SKM-1 treated with dmso at 0.1 percent for 144 hours (cell line): ENCODE measurements around the gene LDLRAD4.
A peak's percentile ranks its signal among the peaks of the same experiment; 100 is the strongest.

Experiments
- DNase-seq: peaks from one replicate; lab custom pipeline; 2025; ENCODE audit not compliant: unreplicated experiment; lab: John Stamatoyannopoulos, UW

The LDLRAD4 gene

GRCh38 chr18:13499803-13500202 is 281.2 kb downstream of the LDLRAD4 start:
- no peak for DNase-seq

GRCh38 chr18:13500227-13500865 is 281.8 kb downstream of the LDLRAD4 start:
- DNase-seq = no peak

- no peak for DNase-seq
Measured at GRCh38 chr18:13500869-13501542, 282.4 kb downstream of the LDLRAD4 start.

- no peak for DNase-seq
Measured at GRCh38 chr18:13501543-13501887, 283.0 kb downstream of the LDLRAD4 start.

- DNase-seq = no peak
Measured at GRCh38 chr18:13501891-13502290, 283.3 kb downstream of the LDLRAD4 start.

GRCh38 chr18:13502585-13502984 is 284.0 kb downstream of the LDLRAD4 start:
- DNase-seq = no peak

GRCh38 chr18:13503836-13504235 is 285.3 kb downstream of the LDLRAD4 start:
- no peak for DNase-seq

GRCh38 chr18:13505780-13506345 is 287.3 kb downstream of the LDLRAD4 start:
- no peak for DNase-seq

GRCh38 chr18:13510594-13510993 is 292.0 kb downstream of the LDLRAD4 start:
- no peak for DNase-seq

- DNase-seq = peak; percentile 9
Measured at GRCh38 chr18:13511961-13512577, 293.5 kb downstream of the LDLRAD4 start.

GRCh38 chr18:13513021-13513420 is 294.5 kb downstream of the LDLRAD4 start:
- DNase-seq = no peak

GRCh38 chr18:13513481-13513880 is 294.9 kb downstream of the LDLRAD4 start:
- DNase-seq = no peak

- DNase-seq = no peak
Measured at GRCh38 chr18:13514558-13514957, 296.0 kb downstream of the LDLRAD4 start.

- no peak for DNase-seq
Measured at GRCh38 chr18:13516855-13517254, 298.3 kb downstream of the LDLRAD4 start.

GRCh38 chr18:13517369-13517768 is 298.8 kb downstream of the LDLRAD4 start:
- DNase-seq = no peak

- DNase-seq = no peak
Measured at GRCh38 chr18:13518382-13518781, 299.8 kb downstream of the LDLRAD4 start.

GRCh38 chr18:13520306-13520705 is 301.7 kb downstream of the LDLRAD4 start:
- no peak for DNase-seq

- no peak for DNase-seq
Measured at GRCh38 chr18:13520741-13521140, 302.2 kb downstream of the LDLRAD4 start.

- no peak for DNase-seq
Measured at GRCh38 chr18:13521418-13521817, 302.9 kb downstream of the LDLRAD4 start.

GRCh38 chr18:13522256-13522655 is 303.7 kb downstream of the LDLRAD4 start:
- DNase-seq = no peak

GRCh38 chr18:13522861-13523660 is 304.5 kb downstream of the LDLRAD4 start:
- DNase-seq = no peak
